GM18873 (cell line): ENCODE data around the gene PHLDA1.

Source experiments
- ATAC-seq: cut with Tn5 transposase; IDR thresholded peaks from one replicate; pipeline ENCODE4 v1.9.1; 2021; ENCODE audit warnings: mild to moderate bottlenecking, moderate library complexity, moderate number of reproducible peaks; ENCODE audit not compliant: unreplicated experiment, low FRiP score

Gene PHLDA1

GRCh38 chr12:76038176-76038575, 6.6 kb upstream of the PHLDA1 start:
- ATAC-seq, result no peak

- peak; percentile 72 for ATAC-seq
Observed at GRCh38 chr12:76037130-76038103, 5.8 kb upstream of the PHLDA1 start.

- no peak for ATAC-seq
Observed at GRCh38 chr12:76035045-76035444, 3.5 kb upstream of the PHLDA1 start.

- no peak for ATAC-seq
Observed at GRCh38 chr12:76033081-76034011, 1.8 kb upstream of the PHLDA1 start.

- ATAC-seq, result peak; percentile 23
Observed at GRCh38 chr12:76032043-76032981, 736 bp upstream of the PHLDA1 start.

GRCh38 chr12:76031081-76031413, 529 bp downstream of the PHLDA1 start:
- no peak for ATAC-seq

GRCh38 chr12:76030341-76031080, 1.1 kb downstream of the PHLDA1 start:
- no peak for ATAC-seq

GRCh38 chr12:76029982-76030340, 1.6 kb downstream of the PHLDA1 start:
- ATAC-seq, result no peak

- ATAC-seq, result no peak
Observed at GRCh38 chr12:76028571-76029277, 2.9 kb downstream of the PHLDA1 start.

GRCh38 chr12:76026643-76027063, 4.9 kb downstream of the PHLDA1 start:
- ATAC-seq, result no peak

- ATAC-seq, result no peak
Observed at GRCh38 chr12:76025601-76026575, 5.7 kb downstream of the PHLDA1 start.

- no peak for ATAC-seq
Observed at GRCh38 chr12:76024942-76025600, 6.5 kb downstream of the PHLDA1 start.

GRCh38 chr12:76024102-76024781, 7.3 kb downstream of the PHLDA1 start:
- no peak for ATAC-seq

GRCh38 chr12:76023069-76023690, 8.4 kb downstream of the PHLDA1 start:
- no peak for ATAC-seq

- no peak for ATAC-seq
Observed at GRCh38 chr12:76022506-76022905, 9.1 kb downstream of the PHLDA1 start.
